DND-41 (cell line): ENCODE measurements around the gene LMF1.

ENCODE experiments used
- EZH2 ChIP-seq: IDR thresholded peaks from 3 replicates; pipeline ENCODE4 v1.6.1; 2012; ENCODE audit warnings: borderline replicate concordance, low read depth, mild to moderate bottlenecking, moderate library complexity, low read length, inconsistent platforms; ENCODE audit not compliant: severe bottlenecking
- TF ChIP-seq, protein P1 (sequence below): IDR thresholded peaks from 2 replicates; pipeline ENCODE4 v1.5.1; 2012; ENCODE audit warnings: borderline replicate concordance, low read length, moderate library complexity, mild to moderate bottlenecking; ENCODE audit not compliant: poor library complexity, severe bottlenecking; ENCODE audit errors: extremely low read depth

DNA sequence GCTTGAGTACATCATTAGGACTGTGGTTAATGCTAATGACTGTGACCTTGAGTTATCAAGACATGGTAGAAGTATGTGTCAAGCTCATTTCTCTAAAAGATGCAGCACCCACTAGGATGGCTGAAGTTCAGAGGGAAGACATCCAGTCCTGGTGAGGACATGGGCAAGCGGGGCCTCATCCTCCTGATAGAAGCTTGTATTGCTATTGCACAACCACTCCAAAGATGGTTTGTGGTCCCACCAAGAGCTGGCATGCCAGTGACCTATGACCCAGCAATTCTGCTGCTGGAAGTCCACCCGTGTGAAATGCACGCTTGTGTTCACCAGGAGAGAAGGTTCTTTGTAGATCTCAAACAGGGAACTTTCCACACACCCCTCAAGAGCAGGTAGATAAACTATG, 25.0 kb upstream of the LMF1 start:
- TF ChIP-seq, protein P1, sequence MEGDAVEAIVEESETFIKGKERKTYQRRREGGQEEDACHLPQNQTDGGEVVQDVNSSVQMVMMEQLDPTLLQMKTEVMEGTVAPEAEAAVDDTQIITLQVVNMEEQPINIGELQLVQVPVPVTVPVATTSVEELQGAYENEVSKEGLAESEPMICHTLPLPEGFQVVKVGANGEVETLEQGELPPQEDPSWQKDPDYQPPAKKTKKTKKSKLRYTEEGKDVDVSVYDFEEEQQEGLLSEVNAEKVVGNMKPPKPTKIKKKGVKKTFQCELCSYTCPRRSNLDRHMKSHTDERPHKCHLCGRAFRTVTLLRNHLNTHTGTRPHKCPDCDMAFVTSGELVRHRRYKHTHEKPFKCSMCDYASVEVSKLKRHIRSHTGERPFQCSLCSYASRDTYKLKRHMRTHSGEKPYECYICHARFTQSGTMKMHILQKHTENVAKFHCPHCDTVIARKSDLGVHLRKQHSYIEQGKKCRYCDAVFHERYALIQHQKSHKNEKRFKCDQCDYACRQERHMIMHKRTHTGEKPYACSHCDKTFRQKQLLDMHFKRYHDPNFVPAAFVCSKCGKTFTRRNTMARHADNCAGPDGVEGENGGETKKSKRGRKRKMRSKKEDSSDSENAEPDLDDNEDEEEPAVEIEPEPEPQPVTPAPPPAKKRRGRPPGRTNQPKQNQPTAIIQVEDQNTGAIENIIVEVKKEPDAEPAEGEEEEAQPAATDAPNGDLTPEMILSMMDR = no peak
- TF ChIP-seq EZH2 = no peak
